ENCODE measurements around the gene MYBBP1A. TPM values are rescaled to one million over a fixed set of nuclear protein-coding genes. Genes with fewer than 3 reads are reported as not detected.

The MYBBP1A gene
- total and polyA plus RNA-seq, 2 experiments from 2014 or later, result 23.7 to 44.1 TPM

DNA sequence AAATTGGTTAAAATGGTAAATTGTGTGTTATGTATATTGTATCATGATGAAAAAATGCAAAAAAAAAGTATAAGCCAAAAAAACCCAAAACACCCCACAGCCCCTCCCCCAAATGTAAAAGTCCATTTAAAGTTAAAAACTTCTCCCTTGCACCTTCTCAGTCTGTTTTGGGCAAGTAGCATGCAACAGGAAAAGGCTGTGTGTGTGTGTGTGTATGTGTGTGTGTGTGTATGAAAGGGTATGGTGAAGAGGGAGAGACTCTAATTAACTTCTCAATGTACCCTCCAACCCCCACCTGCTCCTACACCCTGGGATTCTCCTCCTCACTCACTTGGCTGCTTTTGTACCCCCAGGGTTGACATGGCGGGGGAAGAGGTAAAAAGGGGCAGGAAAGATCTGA lies 14.4 kb upstream of the MYBBP1A start:
- no peak for DNase-seq (ENCODE audit: low spot score)
- Histone ChIP-seq H3K4me1 (ENCODE audit: insufficient read depth) (peaks cover 10% of the 10 kb centered on the region), H3K27ac (no peak overlapping the region), H3K9me3 (ENCODE audit: low read depth) (no peaks in the 10 kb centered on the region), H3K9me2 (replicated peaks; ENCODE audit: insufficient read depth) (no peaks in the 10 kb centered on the region), H3K4me3 (no peak overlapping the region), H4K20me1 (ENCODE audit: insufficient read depth, poor library complexity, severe bottlenecking) (no peaks in the 10 kb centered on the region), H3K4me2 (no peak overlapping the region), H3K36me3 (replicated peaks; ENCODE audit: insufficient read depth, low read depth) (no peaks in the 10 kb centered on the region), H3K27me3 (no peaks in the 10 kb centered on the region), H2AFZ (no peak overlapping the region), H3K79me2 (no peaks in the 10 kb centered on the region)
- WGBS (ENCODE audit: low lambda C conversion rate, missing lambda C conversion rate), result 38% methylated on average over 1 of the region's 1 CpG
- TF ChIP-seq EZH2phosphoT487 (IDR thresholded peaks at IDR 0.05; ENCODE audit: low read depth, severe bottlenecking, unreplicated experiment) (no peak), CTCF (IDR thresholded peaks at IDR 0.05; ENCODE audit: poor library complexity) (no peak), EZH2 (IDR thresholded peaks at IDR 0.05; ENCODE audit: borderline replicate concordance) (no peak)

GRCh38 chr17:4566785-4567184 lies 11.6 kb upstream of the MYBBP1A start:
- DNase-seq (ENCODE audit: low spot score), result peak; percentile 84
- no peak for TF ChIP-seq EZH2 (IDR thresholded peaks at IDR 0.05; ENCODE audit: borderline replicate concordance)
- no peak for TF ChIP-seq EZH2phosphoT487 (IDR thresholded peaks at IDR 0.05; ENCODE audit: low read depth, severe bottlenecking, unreplicated experiment)
- TF ChIP-seq CTCF (IDR thresholded peaks at IDR 0.05; ENCODE audit: poor library complexity), result peak; percentile 84
- H3K9me3 ChIP-seq (ENCODE audit: low read depth), result no peaks in the 10 kb centered on the region
- H3K79me2 ChIP-seq, result no peaks in the 10 kb centered on the region
- H3K27ac ChIP-seq, result no peak overlapping the region
- no peaks in the 10 kb centered on the region for H3K9me2 ChIP-seq (replicated peaks; ENCODE audit: insufficient read depth)
- 12% methylated on average over 5 of the region's 5 CpGs for WGBS (ENCODE audit: low lambda C conversion rate, missing lambda C conversion rate)
- no peak overlapping the region for H2AFZ ChIP-seq
- no peak overlapping the region for H3K4me2 ChIP-seq
- no peaks in the 10 kb centered on the region for H4K20me1 ChIP-seq (ENCODE audit: insufficient read depth, poor library complexity, severe bottlenecking)
- H3K36me3 ChIP-seq (replicated peaks; ENCODE audit: insufficient read depth, low read depth), result no peaks in the 10 kb centered on the region
- H3K4me1 ChIP-seq (ENCODE audit: insufficient read depth), result peaks cover 5% of the 10 kb centered on the region
- H3K27me3 ChIP-seq, result no peaks in the 10 kb centered on the region
- no peak overlapping the region for H3K4me3 ChIP-seq

DNA sequence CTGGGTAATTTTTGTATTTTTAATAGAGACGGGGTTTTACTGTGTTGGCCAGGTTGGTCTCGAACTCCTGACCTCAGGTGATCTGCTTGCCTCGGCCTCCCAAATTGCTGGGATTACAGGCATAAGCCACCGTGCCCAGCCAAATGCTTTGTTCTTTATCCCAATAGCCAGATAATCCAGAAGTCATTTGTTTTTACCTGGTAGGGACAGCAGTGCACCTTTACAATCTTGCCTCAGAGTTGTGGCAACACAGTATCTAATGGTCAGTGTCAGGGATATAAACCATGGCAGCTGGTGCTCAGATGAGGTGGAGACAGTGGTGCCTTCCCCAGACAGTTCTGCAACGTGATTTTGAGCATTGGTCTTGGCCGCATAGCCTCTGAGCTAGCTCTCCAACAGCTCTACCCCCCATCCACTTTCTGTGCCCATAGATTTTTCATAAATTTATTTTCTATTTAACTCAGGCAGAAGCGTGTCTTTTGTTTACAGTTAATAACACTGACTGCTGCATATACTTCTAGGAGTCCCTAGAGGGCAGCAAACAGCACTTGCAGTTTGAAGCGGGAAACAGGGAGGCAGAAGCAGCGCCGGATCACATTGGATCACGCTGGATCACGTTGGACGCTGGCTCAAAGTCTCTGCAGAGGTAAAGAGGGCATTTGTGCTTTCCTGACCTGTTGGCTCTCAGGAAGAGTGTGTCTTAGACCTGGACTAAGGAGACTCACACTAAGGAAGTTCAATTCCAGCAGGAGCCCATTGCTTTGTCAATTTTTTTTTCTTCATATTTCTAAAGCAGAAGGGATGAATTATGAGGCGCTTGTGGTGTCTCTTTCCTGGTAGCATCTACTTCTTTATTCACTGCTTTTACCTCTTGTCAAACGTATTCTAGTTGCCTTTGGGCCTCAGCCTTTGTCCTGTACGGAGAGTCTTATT lies 10.3 kb upstream of the MYBBP1A start:
- no peaks in the 10 kb centered on the region for H3K79me2 ChIP-seq
- H3K36me3 ChIP-seq (replicated peaks; ENCODE audit: insufficient read depth, low read depth), result no peaks in the 10 kb centered on the region
- no peaks in the 10 kb centered on the region for H4K20me1 ChIP-seq (ENCODE audit: insufficient read depth, poor library complexity, severe bottlenecking)
- H3K4me3 ChIP-seq, result no peak overlapping the region
- H3K4me2 ChIP-seq, result no peak overlapping the region
- WGBS (ENCODE audit: low lambda C conversion rate, missing lambda C conversion rate), result 36% methylated on average over 16 of the region's 16 CpGs
- no peak overlapping the region for H3K27ac ChIP-seq
- peak; percentile 92 for DNase-seq (ENCODE audit: low spot score)
- peaks cover 5% of the 10 kb centered on the region for H3K4me1 ChIP-seq (ENCODE audit: insufficient read depth)
- H2AFZ ChIP-seq, result no peak overlapping the region
- no peaks in the 10 kb centered on the region for H3K27me3 ChIP-seq
- no peaks in the 10 kb centered on the region for H3K9me3 ChIP-seq (ENCODE audit: low read depth)
- TF ChIP-seq EZH2 (IDR thresholded peaks at IDR 0.05; ENCODE audit: borderline replicate concordance), result no peak
- peak; percentile 93 for TF ChIP-seq CTCF (IDR thresholded peaks at IDR 0.05; ENCODE audit: poor library complexity)
- H3K9me2 ChIP-seq (replicated peaks; ENCODE audit: insufficient read depth), result no peaks in the 10 kb centered on the region

All from hepatocyte (in vitro differentiated cells).